ENCODE data around the gene PAPPA.

Gene PAPPA

GRCh38 chr9:116317503-116317902, 163.9 kb downstream of the PAPPA start:
- no peak for DNase-seq (ENCODE audit: low spot score)

- DNase-seq (ENCODE audit: low spot score) = peak; percentile 85
Observed at GRCh38 chr9:116318468-116319374, 165.1 kb downstream of the PAPPA start.

GRCh38 chr9:116319480-116319879, 165.9 kb downstream of the PAPPA start:
- no peak for DNase-seq (ENCODE audit: low spot score)

DNA sequence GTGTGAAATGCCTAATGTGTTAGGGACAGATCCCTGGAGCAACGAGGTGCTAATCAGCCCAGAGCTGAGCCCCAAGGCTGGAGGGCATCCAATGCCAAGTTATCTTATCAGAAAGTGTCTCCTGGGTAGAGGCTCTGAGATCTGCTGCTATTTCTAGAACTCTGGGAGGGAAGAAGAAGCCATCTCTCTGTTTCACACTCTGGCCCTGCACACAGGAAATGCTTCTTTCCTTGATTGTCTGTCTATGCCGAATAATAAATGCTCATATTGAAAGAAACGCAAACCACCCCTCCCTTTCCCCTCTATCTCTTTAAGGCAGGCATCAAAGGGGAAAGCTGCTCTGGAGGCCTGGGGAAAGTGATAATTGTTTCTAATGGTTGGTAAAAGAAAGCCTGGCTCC, 166.7 kb downstream of the PAPPA start:
- DNase-seq (ENCODE audit: low spot score) = no peak

DNA sequence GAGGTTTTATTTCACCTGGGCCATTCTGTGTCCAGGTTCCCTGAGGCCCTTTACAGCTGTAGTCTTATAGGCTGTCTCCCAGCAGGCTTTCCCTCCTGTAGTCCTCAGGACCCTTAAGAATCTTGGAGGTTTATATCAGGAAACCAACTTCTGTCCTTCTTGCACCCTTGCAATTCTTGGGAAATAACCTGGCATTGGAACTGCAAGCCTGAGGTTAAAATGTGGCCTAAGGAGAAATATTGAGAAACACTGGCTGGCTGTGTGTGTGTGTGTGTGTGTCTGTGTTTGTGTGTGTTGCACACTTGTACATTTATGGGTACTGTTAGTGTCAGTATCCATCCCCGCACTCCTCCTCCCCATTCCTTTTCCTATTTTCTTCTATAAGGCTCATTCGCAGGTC, 168.9 kb downstream of the PAPPA start:
- DNase-seq (ENCODE audit: low spot score) = peak; percentile 38

- DNase-seq (ENCODE audit: low spot score) = peak; percentile 24
Observed at GRCh38 chr9:116323012-116323411, 169.4 kb downstream of the PAPPA start.

DNA sequence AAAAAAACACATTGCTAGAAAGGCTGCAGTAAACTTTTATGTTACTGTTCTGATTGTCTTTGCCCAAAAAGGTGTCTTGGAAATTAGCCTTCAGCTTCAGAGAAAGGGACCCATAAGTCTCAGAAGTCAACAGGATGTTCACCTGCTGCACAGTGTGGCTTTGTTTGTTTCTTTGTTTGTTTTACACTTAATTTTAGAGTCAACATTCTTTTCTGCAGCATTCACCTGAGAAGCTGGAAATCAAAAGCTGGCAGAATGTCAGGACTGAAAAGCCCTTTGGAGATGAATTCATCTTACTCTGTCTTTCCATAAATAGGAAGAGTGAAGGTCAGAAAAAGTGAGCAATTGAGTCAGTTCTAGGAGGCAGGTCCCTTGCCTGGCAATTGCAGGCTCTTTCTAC, 170.0 kb downstream of the PAPPA start:
- no peak for DNase-seq (ENCODE audit: low spot score)

DNA sequence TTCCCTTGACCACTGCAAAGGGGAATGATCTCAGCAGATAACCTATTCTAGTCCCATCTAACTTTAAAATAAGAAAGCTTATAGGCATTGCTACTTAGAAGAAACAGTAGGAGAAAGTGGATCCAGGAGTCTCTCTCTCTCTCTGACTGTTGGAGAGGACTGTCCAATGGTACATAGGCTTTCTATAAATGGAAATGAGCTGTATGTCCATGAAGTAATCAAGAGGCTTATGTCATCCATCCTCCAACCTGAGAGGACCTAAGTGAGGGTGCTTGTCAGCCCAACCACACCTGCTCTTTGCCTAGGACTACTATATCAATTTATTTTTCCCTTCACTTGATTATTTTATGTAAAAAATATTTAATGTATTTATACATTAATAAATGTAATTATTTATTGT, 172.3 kb downstream of the PAPPA start:
- no peak for DNase-seq (ENCODE audit: low spot score)

DNA sequence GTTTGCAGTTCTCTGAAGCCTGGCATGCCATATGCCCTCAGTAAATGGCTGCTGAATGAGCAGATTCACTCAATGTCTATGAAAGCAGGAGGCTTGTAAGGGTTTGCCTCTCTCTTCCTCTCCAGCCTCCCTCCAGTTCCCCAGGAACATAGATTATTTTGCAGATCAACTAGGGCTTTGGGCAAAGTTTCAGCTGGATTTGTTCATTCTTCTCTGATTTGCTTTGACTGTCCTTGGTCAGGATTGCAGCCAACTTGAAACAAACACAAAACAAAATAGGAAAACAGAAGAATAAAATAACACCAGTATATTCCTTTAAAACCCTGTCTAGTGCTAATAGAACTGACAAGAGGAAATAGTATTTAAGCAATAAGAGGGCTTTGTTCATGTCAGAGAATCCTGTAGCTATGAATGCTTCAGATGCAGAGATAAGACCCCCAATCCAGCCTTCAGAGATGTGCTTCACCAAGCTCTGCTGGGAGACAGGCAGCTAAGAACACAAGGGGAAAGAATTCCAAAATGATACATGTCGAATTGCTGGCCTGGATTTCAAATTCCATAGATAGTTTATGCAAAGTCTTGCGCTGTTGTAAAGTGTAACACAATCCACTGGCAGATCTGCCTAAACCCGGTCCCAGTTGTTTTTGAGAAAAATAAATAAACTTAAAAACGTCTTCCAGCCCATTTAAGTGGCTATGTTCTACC, 174.3 kb downstream of the PAPPA start:
- DNase-seq (ENCODE audit: low spot score) = peak; percentile 61

DNA sequence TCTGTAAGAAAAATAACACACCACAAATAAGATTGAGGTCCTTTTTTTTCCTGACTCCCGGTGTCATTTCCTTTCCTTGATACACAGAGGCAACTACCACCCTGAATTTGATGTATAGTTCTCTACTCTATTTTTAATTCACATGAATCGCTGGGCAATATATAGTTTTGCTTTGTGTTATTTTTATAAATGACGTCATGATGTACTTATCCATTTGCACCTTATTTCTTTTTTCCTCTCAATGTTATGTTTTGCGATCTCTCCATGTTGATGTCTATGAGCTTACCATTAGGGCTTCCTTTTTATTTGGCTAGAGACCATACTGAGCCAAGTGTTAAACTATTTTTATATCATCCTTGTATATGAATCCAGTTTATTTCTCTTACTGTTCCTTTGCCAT, 175.9 kb downstream of the PAPPA start:
- DNase-seq (ENCODE audit: low spot score) = no peak

DNA sequence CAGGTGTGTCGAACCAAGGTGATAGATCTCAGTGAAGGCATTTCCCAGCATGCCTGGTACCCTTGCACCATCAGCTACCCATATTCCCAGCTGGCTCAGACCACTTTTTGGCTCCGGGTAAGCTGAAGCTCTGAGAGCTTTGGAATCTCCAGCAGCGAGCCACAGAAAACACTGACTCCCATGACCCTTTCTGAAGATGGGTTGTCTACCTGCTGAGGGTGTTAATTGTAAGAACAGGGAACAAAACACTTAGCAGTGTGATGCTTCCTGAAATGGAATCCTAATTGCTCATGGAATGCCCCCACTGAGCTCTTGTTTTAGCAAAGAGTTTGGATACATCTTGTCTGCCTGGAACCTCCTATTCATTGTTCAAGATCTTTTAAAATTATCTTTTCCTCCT, 177.7 kb downstream of the PAPPA start:
- DNase-seq (ENCODE audit: low spot score) = no peak

- no peak for DNase-seq (ENCODE audit: low spot score)
Observed at GRCh38 chr9:116332090-116332489, 178.5 kb downstream of the PAPPA start.

GRCh38 chr9:116333254-116333653, 179.7 kb downstream of the PAPPA start:
- DNase-seq (ENCODE audit: low spot score) = no peak

GRCh38 chr9:116334546-116335150, 181.1 kb downstream of the PAPPA start:
- no peak for DNase-seq (ENCODE audit: low spot score)

- no peak for DNase-seq (ENCODE audit: low spot score)
Observed at GRCh38 chr9:116335392-116335791, 181.8 kb downstream of the PAPPA start.

DNA sequence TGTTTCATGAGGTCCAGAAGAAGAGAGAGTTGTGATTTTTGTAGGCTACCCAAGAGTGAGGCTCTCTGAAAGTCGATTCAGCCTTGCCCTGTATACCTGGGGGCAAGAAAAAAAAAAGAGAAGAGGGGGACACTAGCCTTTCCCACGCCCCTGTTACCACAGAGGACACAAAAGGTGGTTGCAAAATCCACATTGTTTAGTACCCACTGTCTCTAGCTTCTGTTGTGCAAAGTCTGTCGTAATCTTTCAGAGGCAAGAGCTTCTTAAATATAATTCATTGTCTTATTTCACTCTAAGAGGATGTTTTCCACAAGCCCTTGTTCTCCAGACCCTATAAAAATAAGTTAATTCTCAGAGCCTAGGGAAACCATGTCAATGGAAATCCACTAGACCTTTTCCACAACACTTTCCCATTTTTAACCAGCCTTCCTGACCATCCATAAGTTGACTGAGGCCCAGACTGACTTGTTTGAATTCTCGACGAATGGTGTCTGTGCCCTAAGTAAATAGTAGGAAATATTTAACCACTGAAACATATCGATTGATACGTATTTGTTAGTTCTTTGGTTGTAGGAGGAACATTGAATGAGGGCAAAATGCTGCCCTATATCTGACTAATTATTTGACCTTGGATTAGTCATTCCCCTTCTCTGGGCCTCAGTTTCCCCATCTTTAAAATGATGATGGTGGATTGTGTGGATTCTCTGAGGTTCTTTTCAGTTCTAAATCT, 182.7 kb downstream of the PAPPA start:
- DNase-seq (ENCODE audit: low spot score) = no peak

GRCh38 chr9:116337015-116337414, 183.4 kb downstream of the PAPPA start:
- DNase-seq (ENCODE audit: low spot score) = peak; percentile 53

- DNase-seq (ENCODE audit: low spot score) = no peak
Observed at GRCh38 chr9:116340270-116340669, 186.7 kb downstream of the PAPPA start.

DNA sequence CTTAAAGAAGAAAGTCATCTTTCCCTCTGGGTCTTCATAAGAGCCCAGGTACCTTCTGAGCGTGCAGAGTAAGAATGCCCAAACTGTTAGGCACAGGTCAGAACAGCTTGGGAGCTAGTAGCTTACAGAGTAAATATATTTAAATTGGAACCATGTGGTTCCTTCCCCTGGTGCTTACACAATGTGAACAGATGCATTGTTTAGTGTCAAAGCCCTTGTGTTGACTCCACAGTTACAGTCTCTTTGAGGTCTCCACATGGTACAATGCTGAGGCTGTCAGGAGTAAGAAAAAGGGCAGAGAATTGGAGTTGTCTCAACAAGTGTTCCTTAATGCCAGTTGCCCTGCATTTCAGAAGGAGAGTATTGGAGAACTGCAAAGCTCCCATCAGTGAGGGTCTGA, 188.5 kb downstream of the PAPPA start:
- no peak for DNase-seq (ENCODE audit: low spot score)

DNA sequence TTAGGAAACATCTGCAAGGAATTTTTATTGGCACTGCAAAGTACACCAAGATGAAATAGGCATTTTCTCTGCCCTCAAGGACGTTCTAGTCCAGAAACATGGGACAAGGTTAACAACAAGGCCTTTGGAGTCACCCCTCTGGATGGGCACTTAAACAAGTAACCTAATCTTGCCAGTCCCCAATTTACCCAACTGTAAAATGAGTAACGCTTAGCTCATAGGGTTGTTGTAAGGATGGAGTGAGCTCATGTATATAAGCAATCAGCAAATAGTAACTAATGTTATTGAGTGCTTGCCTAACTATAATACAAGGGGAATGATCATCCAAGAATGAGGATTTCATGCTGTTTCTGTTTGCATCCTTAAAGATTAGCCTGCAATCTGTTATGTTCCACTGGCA, 189.3 kb downstream of the PAPPA start:
- no peak for DNase-seq (ENCODE audit: low spot score)

- no peak for DNase-seq (ENCODE audit: low spot score)
Observed at GRCh38 chr9:116344416-116344815, 190.8 kb downstream of the PAPPA start.

GRCh38 chr9:116345393-116345792, 191.8 kb downstream of the PAPPA start:
- DNase-seq (ENCODE audit: low spot score) = no peak

All from AG20443 (cell line).